HepG2 (cell line): Measurements from ENCODE around the gene HDLBP.

Experiments
- CTCF ChIP-seq: sonication (generic); formaldehyde crosslinking; IDR thresholded peaks from 2 replicates; pipeline ENCODE4 v1.5.0; 2020; ENCODE audit warnings: mild to moderate bottlenecking, missing genetic modification reagents, moderate library complexity
- MAFK ChIP-seq, 2 experiments: IDR thresholded peaks in 1 of 2; conservative IDR thresholded peaks in 1 of 2; 2 replicates each; pipeline ENCODE4 v1.6.1; 2011; ENCODE audit warnings: improper control_type of control experiment in 2 of 2, low read length in 2 of 2
- SMAD3 ChIP-seq: sonication (generic); formaldehyde crosslinking; IDR thresholded peaks from 2 replicates; pipeline ENCODE4 v1.4.0; 2020; ENCODE audit warnings: missing genetic modification reagents
- ZBTB46 ChIP-seq: sonication (generic); formaldehyde crosslinking; IDR thresholded peaks from 2 replicates; pipeline ENCODE4 v1.4.0; 2020; ENCODE audit warnings: mild to moderate bottlenecking, missing genetic modification reagents, borderline replicate concordance
- ZNF143 ChIP-seq: sonication (generic); formaldehyde crosslinking; IDR thresholded peaks from 2 replicates; pipeline ENCODE4 v1.4.0; 2020; ENCODE audit warnings: missing genetic modification reagents
- ZNF772 ChIP-seq: sonication (generic); formaldehyde crosslinking; IDR thresholded peaks from 2 replicates; pipeline ENCODE4 v1.5.0; 2020; ENCODE audit warnings: mild to moderate bottlenecking, missing genetic modification reagents
- ZSCAN20 ChIP-seq: sonication (generic); formaldehyde crosslinking; IDR thresholded peaks from 2 replicates; pipeline ENCODE4 v1.4.0; 2020; ENCODE audit warnings: missing genetic modification reagents, mild to moderate bottlenecking, borderline replicate concordance

- TF ChIP-seq ZBTB46 (no peak), CTCF (CRISPR knock-in tag) (no peak), ZSCAN20 (CRISPR knock-in tag) (no peak), MAFK (conservative IDR thresholded peaks at IDR 0.05 in 1 of 2, IDR thresholded peaks at IDR 0.05 in 1 of 2; ENCODE audit: low read length in 2 of 2) (no peak), ZNF143 (CRISPR knock-in tag) (no peak), ZNF772 (CRISPR knock-in tag) (no peak), SMAD3 (CRISPR knock-in tag) (no peak)
These were observed 27.1 kb downstream of the HDLBP start for GRCh38 chr2:241288324-241288888.
